Posterior cingulate gyrus (tissue), 11 donors: ENCODE data around the gene ABCC6.
"Not testable (repeated sequence)": the region's sequence is repeated elsewhere in the genome, so short reads cannot be mapped to it uniquely, and the experiment has no call there.

Experiments
- DNase-seq, 10 donors: peaks; one replicate each; pipeline versions ENCODE4 v3.0.0 to v3.0.0-alpha.2; 2020 to 2021; ENCODE audit warnings: mixed read lengths in 3 of 10
- intact Hi-C: fragments of 100-400 bp; cut with DNase I; formaldehyde crosslinking; loops from one replicate; pipeline ENCODE4 v1.15.1; 2023

ABCC6 gene

DNA sequence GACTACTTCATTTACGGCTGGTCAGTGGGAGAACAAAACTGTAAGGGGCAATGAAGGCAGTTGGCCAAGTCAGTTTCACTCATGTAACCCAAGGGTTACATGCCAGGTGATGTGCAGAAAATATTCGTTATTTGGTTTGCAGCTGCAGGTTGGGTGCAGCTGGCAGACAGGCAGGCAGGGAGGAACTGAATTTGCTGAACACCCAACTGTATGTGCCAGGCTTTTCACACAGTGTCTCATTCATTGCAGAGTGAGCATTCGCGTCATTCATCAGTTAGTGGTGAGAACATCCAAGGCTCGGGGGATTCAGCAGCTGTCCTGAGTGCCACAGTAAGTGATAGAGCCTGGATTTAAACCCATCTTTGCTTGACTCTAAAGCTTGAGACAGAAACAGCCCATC lies 59.7 kb downstream of the ABCC6 start:
- intact Hi-C loops, result no loop called here
- DNase-seq, result peak in 4 of 10 donors; percentile 18 to 80 (median 32)

DNA sequence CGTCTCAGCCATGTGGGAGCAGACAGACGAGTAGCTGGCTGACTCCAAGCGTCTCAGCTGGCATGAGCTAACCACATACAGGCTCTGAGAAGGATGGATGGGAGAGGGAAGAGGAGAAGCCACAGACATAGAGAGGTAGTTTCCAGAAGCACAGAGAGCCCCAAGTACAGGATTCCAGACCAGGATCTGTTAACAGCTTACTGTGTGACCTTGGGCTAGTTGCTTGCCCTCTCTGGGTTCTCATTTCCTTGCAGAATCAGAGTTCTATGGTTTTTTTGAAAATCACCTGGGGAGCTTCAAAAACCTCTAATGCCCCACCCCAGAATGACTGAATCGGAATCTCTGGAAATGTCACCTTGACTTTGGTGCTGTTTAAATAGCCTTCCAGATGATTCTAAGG lies 60.2 kb downstream of the ABCC6 start:
- no peak for DNase-seq
- intact Hi-C loops, result no loop called here

DNA sequence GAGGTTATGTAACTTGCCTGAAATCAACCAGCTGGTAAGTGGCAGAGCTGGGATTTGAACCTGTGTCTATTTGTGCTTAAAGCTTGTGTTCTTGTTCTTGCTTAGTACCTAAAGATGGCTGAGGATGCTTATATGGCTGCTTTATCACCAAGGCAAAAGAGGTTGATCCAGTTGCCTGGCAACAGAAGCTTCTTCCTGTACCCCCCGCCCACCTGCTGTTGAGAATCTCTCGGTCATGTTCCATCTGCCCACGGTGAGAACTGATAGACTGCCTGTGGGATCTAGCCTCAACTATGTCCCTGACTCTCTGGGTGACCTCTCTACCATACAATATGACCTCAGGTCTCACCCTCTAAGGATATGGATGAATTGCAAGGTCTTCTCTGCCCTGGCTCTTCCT lies 60.7 kb downstream of the ABCC6 start:
- DNase-seq, result peak in 1 of 10 donors; percentile 24
- intact Hi-C loops, result no loop called here

DNA sequence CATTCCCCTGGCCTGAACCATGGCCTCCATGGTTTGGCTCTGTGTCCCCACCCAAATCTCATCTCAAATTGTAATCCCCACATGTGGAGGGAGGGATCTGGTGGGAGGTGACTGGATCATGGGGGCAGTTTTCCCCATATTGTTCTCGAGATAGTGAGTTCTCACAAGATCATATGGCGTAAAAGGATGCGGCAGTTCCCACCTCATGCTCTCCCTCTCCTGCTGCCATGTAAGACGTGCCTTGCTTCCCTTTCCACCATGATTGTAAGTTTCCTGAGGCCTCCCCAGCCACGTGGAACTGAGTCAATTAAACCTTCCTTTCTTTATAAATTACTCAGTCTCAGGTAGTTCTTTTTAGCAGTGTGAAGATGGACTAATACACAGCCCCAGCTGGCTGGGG lies 61.5 kb downstream of the ABCC6 start:
- DNase-seq, intact Hi-C loops: not testable (repeated sequence)

- DNase-seq, result peak in 1 of 10 donors; percentile 63
- intact Hi-C loops, result no loop called here
These were observed 62.0 kb downstream of the ABCC6 start for GRCh38 chr16:16161319-16161718.

- intact Hi-C loops, result no loop called here
- peak in 1 of 10 donors; percentile 19 for DNase-seq
These were observed 63.6 kb downstream of the ABCC6 start for GRCh38 chr16:16159662-16160061.

DNA sequence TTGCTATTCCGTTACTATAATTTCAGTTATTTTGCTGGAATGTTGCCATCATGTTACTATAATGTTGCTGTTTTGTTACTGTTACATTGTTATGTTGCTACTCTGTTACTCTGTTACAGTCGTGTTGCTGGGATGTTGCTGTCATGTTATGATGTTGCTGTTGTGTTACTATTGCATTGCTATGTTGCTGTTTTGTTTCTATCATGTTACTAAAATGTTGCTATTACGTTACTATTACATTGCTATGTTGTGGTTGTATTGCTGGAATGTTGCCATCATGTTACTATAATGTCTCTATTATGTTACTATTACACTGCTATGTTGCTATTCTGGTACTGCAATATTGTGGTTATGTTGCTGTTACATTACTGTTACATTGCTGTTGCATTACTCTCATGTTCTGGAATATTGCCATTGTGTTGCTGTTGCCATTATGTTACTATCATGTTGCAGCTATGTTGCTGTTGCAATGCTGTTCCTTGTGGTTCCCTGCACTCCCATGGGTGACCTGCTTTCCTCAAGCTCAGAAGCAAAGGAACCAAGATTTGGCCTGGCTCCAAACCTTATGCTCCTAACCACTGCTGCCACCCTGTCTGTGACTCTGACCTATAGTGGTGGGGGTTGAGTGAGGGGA lies 64.4 kb downstream of the ABCC6 start:
- intact Hi-C loops, result no loop called here

GRCh38 chr16:16158082-16158658 lies 65.1 kb downstream of the ABCC6 start:
- intact Hi-C loops, result no loop called here
- peak in 1 of 10 donors; percentile 9 for DNase-seq

More for the DNA sequence above, 64.4 kb downstream of the ABCC6 start:
- no peak for DNase-seq

DNA sequence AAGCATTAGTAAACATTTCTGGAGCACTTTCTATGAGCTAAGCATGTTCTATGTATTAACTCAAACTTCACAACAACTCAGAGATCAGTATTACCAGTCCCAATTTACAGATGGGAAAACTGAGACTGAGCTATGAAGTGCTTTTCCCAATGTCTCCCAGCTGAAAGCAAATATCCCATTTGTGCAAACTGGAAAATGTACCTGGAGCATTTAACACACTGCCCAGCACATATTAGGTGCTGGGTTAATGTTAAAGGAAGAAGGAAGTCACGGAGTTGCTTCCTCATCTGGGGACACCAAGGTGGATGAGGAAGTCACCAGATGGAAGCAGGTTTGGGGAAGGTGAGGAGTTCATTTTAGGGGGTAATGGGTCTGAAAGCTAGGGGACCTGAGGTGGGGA lies 66.1 kb downstream of the ABCC6 start:
- DNase-seq, result no peak
- intact Hi-C loops, result no loop called here

DNA sequence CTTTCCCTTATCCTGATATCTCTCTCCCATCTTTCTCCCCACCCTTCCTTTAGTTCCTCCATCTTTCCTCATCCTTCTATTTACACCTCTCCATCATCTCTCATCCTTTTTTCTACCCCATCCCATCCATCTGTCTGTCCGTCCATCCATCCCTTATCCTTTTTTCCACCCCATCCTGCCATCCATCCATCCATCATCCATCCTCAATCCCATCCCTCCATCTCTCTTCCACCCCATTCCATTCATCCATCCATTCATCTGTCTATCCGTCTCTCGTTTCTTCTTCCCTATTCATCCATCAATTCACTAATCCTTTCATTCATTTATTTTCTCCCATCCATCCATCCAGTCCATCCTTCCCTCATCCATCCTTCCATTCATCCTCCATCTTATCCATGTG lies 68.1 kb downstream of the ABCC6 start:
- DNase-seq, result no peak
- intact Hi-C loops, result no loop called here

GRCh38 chr16:16154281-16154951 lies 68.9 kb downstream of the ABCC6 start:
- peak in 1 of 10 donors; percentile 71 for DNase-seq
- intact Hi-C loops, result no loop called here

DNA sequence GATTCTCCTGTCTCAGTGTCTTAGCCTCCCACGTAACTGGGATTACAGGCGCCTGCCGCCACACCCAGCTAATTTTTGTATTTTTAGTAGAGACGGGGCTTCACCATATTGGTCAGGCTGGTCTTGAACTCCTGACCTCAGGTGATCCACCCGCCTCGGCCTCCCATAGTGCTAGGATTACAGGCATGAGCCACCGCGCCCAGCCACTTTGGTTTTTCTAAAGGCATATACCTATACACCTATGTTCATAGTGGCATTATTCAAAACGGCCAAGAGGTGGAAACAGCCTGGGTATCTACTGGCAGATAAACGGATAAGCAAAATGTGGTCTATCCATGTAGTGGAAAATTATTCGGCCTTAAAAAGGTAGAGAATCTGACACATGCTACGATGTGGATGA lies 70.3 kb downstream of the ABCC6 start:
- peak in 1 of 10 donors; percentile 27 for DNase-seq
- intact Hi-C loops, result not testable (repeated sequence)

GRCh38 chr16:16151315-16151714 lies 72.0 kb downstream of the ABCC6 start:
- peak in 1 of 10 donors; percentile 5 for DNase-seq
- intact Hi-C loops, result no loop called here

- intact Hi-C loops, result no loop called here
- no peak for DNase-seq
These were observed 72.5 kb downstream of the ABCC6 start for GRCh38 chr16:16150878-16151152.

- peak; percentile 69 to 98 (median 82) for DNase-seq
- intact Hi-C loops, result no loop called here
These were observed 73.0 kb downstream of the ABCC6 start for GRCh38 chr16:16150117-16150877.

GRCh38 chr16:16149710-16150116 lies 73.6 kb downstream of the ABCC6 start:
- intact Hi-C loops, result no loop called here
- DNase-seq, result no peak

DNA sequence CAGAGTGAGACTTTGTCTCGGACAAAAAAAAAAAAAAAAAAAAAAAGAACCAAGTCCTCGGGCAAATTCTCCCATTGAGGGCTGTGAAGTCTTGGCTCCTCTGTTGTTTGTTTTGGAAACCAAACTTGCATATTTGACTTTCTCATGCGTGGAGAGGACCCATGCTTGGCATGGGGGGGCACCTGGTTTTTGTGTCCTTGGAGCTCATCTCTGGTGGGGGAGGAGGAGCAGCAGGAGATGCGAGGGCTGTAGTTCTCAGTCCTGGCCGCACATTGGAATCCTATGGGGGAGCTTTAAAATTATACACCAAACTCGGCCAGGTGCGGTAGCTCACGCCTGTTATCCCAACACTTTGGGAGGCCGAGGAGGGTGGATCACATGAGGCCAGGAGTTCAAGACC lies 74.5 kb downstream of the ABCC6 start:
- intact Hi-C loops, result no loop called here
- DNase-seq, result peak in 1 of 10 donors; percentile 57

DNA sequence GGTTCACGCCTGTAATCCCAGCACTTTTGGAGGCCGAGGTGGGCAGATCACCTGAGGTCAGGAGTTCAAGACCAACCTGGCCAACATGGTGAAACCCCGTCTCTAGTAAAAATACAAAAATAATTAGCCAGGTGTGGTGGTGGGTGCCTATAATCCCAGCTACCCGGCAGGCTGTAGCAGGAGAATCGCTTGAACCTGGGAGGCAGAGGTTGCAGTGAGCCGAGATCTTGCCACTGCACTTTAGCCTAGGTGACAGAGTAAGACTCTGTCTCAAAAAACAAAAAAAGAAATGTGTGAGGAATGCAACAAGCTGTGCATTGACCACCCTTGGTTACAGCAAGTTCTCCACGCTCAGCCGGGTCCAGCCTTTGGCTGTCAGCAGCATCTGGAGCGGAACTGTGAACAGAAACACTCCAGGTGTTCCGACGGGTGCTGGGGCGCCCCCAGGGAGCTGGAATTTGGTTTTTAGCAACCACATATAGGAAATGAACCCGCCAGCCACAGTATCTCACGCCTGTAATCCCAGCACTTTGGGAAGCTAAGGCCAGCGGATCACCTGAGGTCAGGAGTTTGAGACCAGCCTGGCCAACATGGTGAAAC lies 75.2 kb downstream of the ABCC6 start:
- DNase-seq, result peak in 1 of 10 donors; percentile 59
- intact Hi-C loops, result not testable (repeated sequence)

DNA sequence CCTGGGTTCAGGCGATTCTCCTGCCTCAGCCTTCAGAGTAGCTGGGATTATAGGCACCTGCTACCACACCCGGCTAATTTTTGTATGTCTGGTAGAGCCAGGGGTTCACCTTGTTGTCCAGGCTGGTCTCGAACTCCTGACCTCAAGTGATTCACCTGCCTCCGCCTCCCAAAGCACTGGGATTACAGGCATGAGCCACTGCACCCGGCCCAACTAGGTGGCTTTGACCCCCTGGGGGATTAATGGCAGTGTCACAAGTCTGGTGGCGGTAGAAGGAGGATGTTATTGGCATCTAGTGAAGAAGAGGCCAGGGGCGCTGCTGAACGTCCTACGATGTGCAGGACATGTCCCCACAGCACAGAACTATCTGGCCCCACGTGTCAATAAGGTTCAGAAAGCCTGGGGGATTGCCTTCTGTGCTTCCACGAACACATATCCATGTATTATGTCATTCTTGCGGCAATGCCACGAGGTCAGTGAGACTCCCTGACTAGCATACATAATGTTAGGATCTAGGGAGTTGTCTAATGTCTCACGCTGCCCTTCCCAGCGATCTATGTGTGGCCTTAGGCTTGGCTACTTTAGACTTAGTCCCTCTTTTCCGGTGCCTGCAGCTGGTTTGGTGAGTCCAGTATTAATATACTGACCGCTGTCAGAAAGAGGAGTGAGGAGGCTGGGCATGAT lies 75.8 kb downstream of the ABCC6 start:
- DNase-seq, result peak in 1 of 10 donors; percentile 51
- intact Hi-C loops, result no loop called here
